Cardiac fibroblast (primary cell): ENCODE results near the gene CLTA.

ENCODE experiments used
- DNase-seq, 2 donors: peaks; one replicate each; pipeline versions ENCODE4 v3.0.0 to v3.0.0-alpha.2; 2010; ENCODE audit warnings: low read depth in 2 of 2
- H3K4me3 ChIP-seq, 2 donors: replicated peaks in 1 of 2; 1 replicate in 1 of 2; 2 replicates in 1 of 2; pipeline ENCODE4 v1.5.1; 2011; ENCODE audit warnings: low read depth in 2 of 2, low read length in 2 of 2, mild to moderate bottlenecking in 2 of 2, moderate library complexity in 1 of 2
- CTCF ChIP-seq: IDR thresholded peaks from one replicate; pipeline ENCODE4 v1.5.1; 2011; ENCODE audit warnings: low read depth, mild to moderate bottlenecking, low read length, inconsistent platforms

The CLTA gene

GRCh38 chr9:36151316-36152210, 39.2 kb upstream of the CLTA start:
- DNase-seq = peak; percentile 74 to 90
- no peak overlapping the region for H3K4me3 ChIP-seq
- TF ChIP-seq CTCF = no peak

- no peak for TF ChIP-seq CTCF
These were observed 37.8 kb upstream of the CLTA start for GRCh38 chr9:36152741-36153438.

GRCh38 chr9:36153746-36154145, 37.0 kb upstream of the CLTA start:
- no peak overlapping the region for H3K4me3 ChIP-seq
- DNase-seq = no peak
- no peak for TF ChIP-seq CTCF

More at GRCh38 chr9:36152741-36153438, 37.8 kb upstream of the CLTA start:
- no peak overlapping the region for H3K4me3 ChIP-seq
- DNase-seq = no peak

DNA sequence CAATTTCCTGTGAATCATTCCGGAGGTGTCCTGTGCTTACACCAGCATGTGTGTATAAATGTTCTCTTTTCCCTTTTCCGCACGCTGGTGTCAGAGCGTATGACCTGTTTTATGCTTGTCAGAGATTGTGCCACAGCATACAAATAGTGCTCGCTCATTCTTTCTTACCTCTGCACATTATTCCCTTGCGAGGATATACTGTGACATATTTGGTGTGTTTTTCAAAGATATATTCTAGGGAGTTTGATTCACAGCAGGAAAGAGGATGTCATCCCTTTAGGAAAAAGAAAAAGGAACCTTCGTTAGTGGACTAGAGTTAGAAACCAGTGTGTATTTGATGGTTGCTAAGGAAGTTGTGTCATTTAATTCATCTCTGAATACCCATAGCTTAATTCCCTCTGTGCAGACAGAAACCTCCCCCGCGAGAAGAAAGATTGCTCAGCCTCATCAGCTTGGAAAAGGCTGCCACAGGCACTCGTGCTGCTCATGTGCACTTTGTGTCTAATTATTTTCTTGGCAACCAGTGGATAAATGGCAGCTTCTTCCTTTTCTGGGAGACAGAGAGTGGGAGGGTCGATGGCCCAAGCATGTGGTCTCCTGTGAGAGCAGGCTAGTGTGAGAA, 36.3 kb upstream of the CLTA start:
- DNase-seq = peak; percentile 84 to 91
- H3K4me3 ChIP-seq = no peak overlapping the region
- no peak for TF ChIP-seq CTCF

DNA sequence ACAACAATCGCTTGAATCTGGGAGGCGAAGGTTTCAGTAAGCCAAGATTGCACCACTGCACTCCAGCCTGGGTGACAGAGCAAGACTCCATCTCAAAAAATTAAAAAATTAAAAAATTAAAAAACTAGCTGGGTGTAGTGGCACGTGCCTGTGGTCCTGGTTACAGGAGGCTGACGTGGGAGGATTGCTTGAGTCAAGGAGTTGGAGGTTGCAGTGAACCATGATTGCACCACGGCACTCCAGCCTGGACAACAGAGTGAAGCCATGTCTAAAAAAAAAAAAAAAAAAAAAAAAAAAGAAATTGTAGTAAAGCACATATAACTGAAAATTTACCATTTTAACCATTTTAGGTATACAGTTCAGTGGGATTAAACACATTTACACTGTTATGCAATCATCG, 34.6 kb upstream of the CLTA start:
- no peak for TF ChIP-seq CTCF
- no peak overlapping the region for H3K4me3 ChIP-seq
- DNase-seq = no peak

DNA sequence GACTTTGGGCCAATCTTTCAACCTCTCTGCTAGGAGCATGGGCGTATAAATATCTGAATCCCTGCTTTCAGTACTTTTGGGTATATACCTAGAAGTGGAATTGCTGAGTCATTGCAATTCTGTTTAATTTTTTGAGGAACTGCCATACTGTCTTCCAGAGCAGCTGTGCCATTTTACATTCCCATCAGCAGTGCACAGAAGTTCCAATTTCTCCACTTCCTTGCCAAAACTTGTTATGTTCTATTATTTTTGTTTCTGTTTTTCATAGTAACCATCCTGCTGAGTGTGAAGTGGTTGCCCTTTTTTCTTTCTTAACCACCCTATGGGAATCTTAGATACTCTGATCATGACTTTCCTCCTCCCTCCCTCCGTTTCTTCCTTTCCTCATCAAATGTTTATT, 32.6 kb upstream of the CLTA start:
- no peak for TF ChIP-seq CTCF

More for the DNA sequence above, 32.6 kb upstream of the CLTA start:
- no peak overlapping the region for H3K4me3 ChIP-seq
- DNase-seq = peak; percentile 45 to 94
